HCT116 (cell line): ENCODE results near the gene EFL1. TPM values are rescaled to one million over a fixed set of nuclear protein-coding genes. Genes with fewer than 3 reads are reported as not detected.

Source experiments
- ATAC-seq: fragments of 200-7000 bp; cut with Tn5 transposase; 2 replicates; pipeline ENCODE4 v1.9.1; 2020; ENCODE audit warnings: mild to moderate bottlenecking, moderate library complexity
- BruUV-seq: library from RNA; stranded (reverse); fragments of 400-500 nt; replicated peaks from 2 replicates; lab custom pipeline; 2021; lab: Mats Ljungman, UMichigan
- CTCF ChIA-PET: fragments of 300-600 bp; sonication (Branson Sonifier 250); formaldehyde crosslinking; loops from one replicate; lab custom pipeline; 2021; ENCODE audit warnings: antibody characterized with exemption; lab: Charles Lee
- POLR2A ChIA-PET: fragments of 300-600, 350-600 bp; sonication (Branson Sonifier 250); formaldehyde crosslinking; loops from one replicate; lab custom pipeline; 2021; ENCODE audit warnings: antibody characterized with exemption; lab: Charles Lee
- RAD21 ChIA-PET, 2 experiments: fragments of 300-600 bp; sonication (Branson Sonifier 250); formaldehyde crosslinking; loops; one replicate each; lab custom pipeline; 2023; ENCODE audit warnings: low total read pairs in 2 of 2; ENCODE audit not compliant: uncharacterized antibody in 2 of 2, unreplicated experiment in 2 of 2, low non-redundant PET in 1 of 2; lab: Charles Lee
- DNase-seq: peaks from one replicate; pipeline ENCODE4 v3.0.0-alpha.2; 2010; ENCODE audit warnings: low read depth, low spot score
- H2AFZ ChIP-seq: fragments of 200-600 bp; shearing (Covaris generic), sonication (generic); 2 replicates; pipeline ENCODE4 v1.6.1; 2017; ENCODE audit warnings: low read depth, mixed run types, mixed read lengths, antibody characterized with exemption, low read length; ENCODE audit not compliant: poor library complexity, severe bottlenecking
- H3K27ac ChIP-seq: 2 replicates; pipeline ENCODE4 v1.5.1; 2012; ENCODE audit warnings: low read depth, low read length
- H3K27me3 ChIP-seq: fragments of 200-600 bp; sonication (generic); 2 replicates; pipeline ENCODE4 v1.6.1; 2016; ENCODE audit warnings: mixed run types, low read length, mixed read lengths; ENCODE audit not compliant: insufficient read depth
- H3K36me3 ChIP-seq, 2 experiments: fragments of 200-500 bp in 1 of 2; fragments of 200-600 bp in 1 of 2; sonication (Bioruptor generic) in 1 of 2; sonication (generic) in 1 of 2; 2 replicates each; pipeline versions ENCODE4 v1.5.1 to v1.6.1; 2014 to 2016; ENCODE audit warnings: low read length in 2 of 2, inconsistent platforms in 1 of 2, mixed read lengths in 1 of 2, mixed run types in 1 of 2; ENCODE audit not compliant: insufficient read depth in 2 of 2, control insufficient read depth in 1 of 2
- H3K4me1 ChIP-seq, 2 experiments: fragments of 200-600 bp in 1 of 2; sonication (generic) in 1 of 2; 2 replicates each; pipeline versions ENCODE4 v1.5.1 to v1.6.1; 2012 to 2017; ENCODE audit warnings: low read length in 2 of 2, inconsistent platforms in 1 of 2, mild to moderate bottlenecking in 1 of 2, mixed read lengths in 1 of 2, mixed run types in 1 of 2, moderate library complexity in 1 of 2; ENCODE audit not compliant: insufficient read depth in 2 of 2, control insufficient read depth in 1 of 2
- H3K4me2 ChIP-seq: fragments of 200-600 bp; sonication (generic); 2 replicates; pipeline ENCODE4 v1.6.1; 2017; ENCODE audit warnings: mixed run types, low read length, mixed read lengths
- H3K4me3 ChIP-seq, 2 experiments: fragments of 200-600 bp in 1 of 2; sonication (generic) in 1 of 2; replicated peaks in 1 of 2; 2 replicates each; pipeline ENCODE4 v1.5.1; 2011 to 2016; ENCODE audit warnings: low read length in 2 of 2, control low read depth in 1 of 2, low read depth in 1 of 2, mild to moderate bottlenecking in 1 of 2, mixed read lengths in 1 of 2, mixed run types in 1 of 2
- H3K79me2 ChIP-seq: fragments of 200-600 bp; sonication (generic); 2 replicates; pipeline ENCODE4 v1.6.1; 2017; ENCODE audit warnings: mild to moderate bottlenecking, mixed run types, low read length, moderate library complexity, mixed read lengths; ENCODE audit not compliant: insufficient read depth
- H3K9ac ChIP-seq: fragments of 200-600 bp; sonication (generic); 2 replicates; pipeline ENCODE4 v1.6.1; 2016; ENCODE audit warnings: low read length, mixed read lengths
- H3K9me2 ChIP-seq: fragments of 200-600 bp; sonication (generic), shearing (Covaris generic); 2 replicates; pipeline ENCODE4 v1.6.1; 2017; ENCODE audit warnings: mixed run types, mild to moderate bottlenecking, moderate library complexity; ENCODE audit not compliant: insufficient read depth
- H3K9me3 ChIP-seq, 2 experiments: fragments of 200-500 bp in 1 of 2; fragments of 200-600 bp in 1 of 2; sonication (Bioruptor generic) in 1 of 2; sonication (generic) in 1 of 2; 2 replicates each; pipeline ENCODE4 v1.6.1; 2014 to 2017; ENCODE audit warnings: low read length in 2 of 2, mixed read lengths in 2 of 2, inconsistent platforms in 1 of 2, low read depth in 1 of 2, mild to moderate bottlenecking in 1 of 2, mixed run types in 1 of 2, moderate library complexity in 1 of 2; ENCODE audit not compliant: control insufficient read depth in 1 of 2, insufficient read depth in 1 of 2
- H4K20me1 ChIP-seq: fragments of 200-600 bp; sonication (generic), shearing (Covaris generic); 2 replicates; pipeline ENCODE4 v1.6.1; 2017; ENCODE audit warnings: mixed run types, mild to moderate bottlenecking, moderate library complexity; ENCODE audit not compliant: insufficient read depth
- EGR1 ChIP-seq: IDR thresholded peaks from 2 replicates; pipeline ENCODE4 v1.6.1; 2012; ENCODE audit warnings: low read depth
- FOSL1 ChIP-seq: IDR thresholded peaks from 2 replicates; pipeline ENCODE4 v1.6.1; 2012; ENCODE audit warnings: low read depth
- POLR2AphosphoS5 ChIP-seq: IDR thresholded peaks from 2 replicates; pipeline ENCODE4 v1.6.1; 2011; ENCODE audit warnings: mild to moderate bottlenecking, low read depth, low read length, moderate library complexity
- RAD21 ChIP-seq: IDR thresholded peaks from 2 replicates; pipeline ENCODE4 v1.6.1; 2012; ENCODE audit warnings: low read depth, mild to moderate bottlenecking
- SIN3A ChIP-seq: IDR thresholded peaks from 2 replicates; pipeline ENCODE4 v1.6.1; 2012; ENCODE audit warnings: low read depth
- YY1 ChIP-seq: IDR thresholded peaks from 2 replicates; pipeline ENCODE4 v1.6.1; 2011; ENCODE audit warnings: low read length, low read depth, moderate library complexity, mild to moderate bottlenecking; ENCODE audit not compliant: insufficient replicate concordance; ENCODE audit errors: extremely low read depth
- ZFX ChIP-seq: fragments of 450-650 bp; IDR thresholded peaks from 2 replicates; pipeline ENCODE4 v1.6.1; 2017
- intact Hi-C: fragments of 100-400 bp; cut with micrococcal nuclease; formaldehyde crosslinking; loops from 2 replicates; pipeline ENCODE4 v1.10.0; 2022
- total RNA-seq: library from RNA; stranded (reverse); gene quantifications from one replicate; pipeline ENCODE4 v1.2.1, GENCODE V29; 2021; ENCODE audit not compliant: unreplicated experiment
- TF ChIP-seq, protein P1 (sequence below): IDR thresholded peaks from 2 replicates; pipeline ENCODE4 v1.6.1; 2012; ENCODE audit warnings: low read depth
- TF ChIP-seq, protein P2 (sequence below): IDR thresholded peaks from 2 replicates; pipeline ENCODE4 v1.6.1; 2012

Gene EFL1
- total RNA-seq, 1 experiment from 2014 or later: 12.7 TPM

DNA sequence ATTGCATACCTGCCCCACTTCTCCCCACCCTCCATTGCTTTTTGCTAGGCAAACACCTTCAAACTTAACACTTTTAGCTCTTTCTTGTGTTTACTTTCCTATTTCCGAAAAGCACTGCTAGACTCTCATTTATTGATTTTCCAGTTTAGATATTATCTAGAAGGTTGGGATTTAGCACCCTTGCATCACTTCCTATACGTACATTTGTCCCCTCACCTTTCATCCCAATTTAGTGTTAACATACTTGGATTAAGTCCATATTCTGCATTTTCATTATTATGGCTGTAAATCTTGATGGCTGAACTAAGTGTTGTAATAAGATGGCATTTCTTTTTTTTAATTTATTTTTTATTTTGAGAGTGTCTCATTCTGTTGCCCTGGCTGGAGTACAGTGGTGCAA, 47.3 kb upstream of the EFL1 start:
- CTCF ChIA-PET: no interaction called here
- Histone ChIP-seq H3K4me3 (no peak overlapping the region), H3K9me3 (no peaks in the 10 kb centered on the region), H3K27me3 (no peaks in the 10 kb centered on the region), H3K4me1 (no peaks in the 10 kb centered on the region), H3K4me2 (no peak overlapping the region), H3K9me2 (no peaks in the 10 kb centered on the region), H3K79me2 (no peaks in the 10 kb centered on the region), H2AFZ (no peak overlapping the region), H3K36me3 (no peaks in the 10 kb centered on the region), H3K9ac (no peak overlapping the region), H4K20me1 (no peaks in the 10 kb centered on the region), H3K27ac (no peak overlapping the region)
- no peak for ATAC-seq
- POLR2A ChIA-PET: no interaction called here
- DNase-seq: no peak
- RAD21 ChIA-PET: no interaction called here
- no peak for TF ChIP-seq EGR1
- no peak for TF ChIP-seq POLR2AphosphoS5
- TF ChIP-seq, protein P1, sequence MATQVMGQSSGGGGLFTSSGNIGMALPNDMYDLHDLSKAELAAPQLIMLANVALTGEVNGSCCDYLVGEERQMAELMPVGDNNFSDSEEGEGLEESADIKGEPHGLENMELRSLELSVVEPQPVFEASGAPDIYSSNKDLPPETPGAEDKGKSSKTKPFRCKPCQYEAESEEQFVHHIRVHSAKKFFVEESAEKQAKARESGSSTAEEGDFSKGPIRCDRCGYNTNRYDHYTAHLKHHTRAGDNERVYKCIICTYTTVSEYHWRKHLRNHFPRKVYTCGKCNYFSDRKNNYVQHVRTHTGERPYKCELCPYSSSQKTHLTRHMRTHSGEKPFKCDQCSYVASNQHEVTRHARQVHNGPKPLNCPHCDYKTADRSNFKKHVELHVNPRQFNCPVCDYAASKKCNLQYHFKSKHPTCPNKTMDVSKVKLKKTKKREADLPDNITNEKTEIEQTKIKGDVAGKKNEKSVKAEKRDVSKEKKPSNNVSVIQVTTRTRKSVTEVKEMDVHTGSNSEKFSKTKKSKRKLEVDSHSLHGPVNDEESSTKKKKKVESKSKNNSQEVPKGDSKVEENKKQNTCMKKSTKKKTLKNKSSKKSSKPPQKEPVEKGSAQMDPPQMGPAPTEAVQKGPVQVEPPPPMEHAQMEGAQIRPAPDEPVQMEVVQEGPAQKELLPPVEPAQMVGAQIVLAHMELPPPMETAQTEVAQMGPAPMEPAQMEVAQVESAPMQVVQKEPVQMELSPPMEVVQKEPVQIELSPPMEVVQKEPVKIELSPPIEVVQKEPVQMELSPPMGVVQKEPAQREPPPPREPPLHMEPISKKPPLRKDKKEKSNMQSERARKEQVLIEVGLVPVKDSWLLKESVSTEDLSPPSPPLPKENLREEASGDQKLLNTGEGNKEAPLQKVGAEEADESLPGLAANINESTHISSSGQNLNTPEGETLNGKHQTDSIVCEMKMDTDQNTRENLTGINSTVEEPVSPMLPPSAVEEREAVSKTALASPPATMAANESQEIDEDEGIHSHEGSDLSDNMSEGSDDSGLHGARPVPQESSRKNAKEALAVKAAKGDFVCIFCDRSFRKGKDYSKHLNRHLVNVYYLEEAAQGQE: no peak
- no peak for TF ChIP-seq RAD21
- no peak for TF ChIP-seq ZFX
- no peak for TF ChIP-seq FOSL1
- TF ChIP-seq, protein P2, sequence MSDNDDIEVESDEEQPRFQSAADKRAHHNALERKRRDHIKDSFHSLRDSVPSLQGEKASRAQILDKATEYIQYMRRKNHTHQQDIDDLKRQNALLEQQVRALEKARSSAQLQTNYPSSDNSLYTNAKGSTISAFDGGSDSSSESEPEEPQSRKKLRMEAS: no peak
- no peak for TF ChIP-seq YY1
- TF ChIP-seq SIN3A: no peak
- intact Hi-C loops: no loop called here
- BruUV-seq: no TSS peak
